GM04503 (cell line): ENCODE results near the gene GSTO1.
A peak's percentile ranks its signal among the peaks of the same experiment; 100 is the strongest.

Experiments
- DNase-seq: peaks from one replicate; pipeline ENCODE4 v3.0.0-alpha.2; 2012; ENCODE audit warnings: low read depth

GSTO1 gene

DNA sequence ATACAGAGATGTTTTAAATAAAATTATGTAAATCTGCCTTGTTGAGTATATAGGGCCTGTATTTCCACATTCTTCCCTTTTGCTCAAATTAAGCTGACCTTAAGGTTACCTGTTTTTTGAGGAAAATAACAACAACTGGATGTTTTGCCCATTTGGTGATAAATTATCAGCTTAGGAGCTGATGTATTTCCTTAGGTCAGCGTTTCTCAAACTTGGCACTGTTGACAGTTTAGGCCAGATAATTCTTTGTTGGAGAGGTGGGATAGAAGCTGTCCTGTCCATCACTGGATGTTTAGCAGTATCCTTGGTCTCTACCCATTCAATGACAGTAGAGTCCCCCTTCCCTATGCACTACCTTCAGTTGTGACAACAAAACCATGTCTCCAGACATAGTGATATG lies 21.5 kb downstream of the GSTO1 start:
- no peak for DNase-seq

DNA sequence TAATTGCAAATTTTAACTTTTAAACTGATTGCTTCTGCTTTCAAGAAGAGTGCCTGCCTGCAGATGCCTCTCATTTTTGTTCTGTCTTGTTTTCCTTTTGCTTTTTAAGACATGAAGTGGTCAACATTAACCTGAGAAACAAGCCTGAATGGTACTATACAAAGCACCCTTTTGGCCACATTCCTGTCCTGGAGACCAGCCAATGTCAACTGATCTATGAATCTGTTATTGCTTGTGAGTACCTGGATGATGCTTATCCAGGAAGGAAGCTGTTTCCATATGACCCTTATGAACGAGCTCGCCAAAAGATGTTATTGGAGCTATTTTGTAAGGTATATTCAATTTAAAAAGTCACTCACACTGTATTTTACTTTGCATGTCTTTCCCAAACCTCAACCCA lies 23.1 kb downstream of the GSTO1 start:
- DNase-seq, result no peak

GRCh38 chr10:104279550-104280259 lies 25.0 kb downstream of the GSTO1 start:
- DNase-seq, result no peak

DNA sequence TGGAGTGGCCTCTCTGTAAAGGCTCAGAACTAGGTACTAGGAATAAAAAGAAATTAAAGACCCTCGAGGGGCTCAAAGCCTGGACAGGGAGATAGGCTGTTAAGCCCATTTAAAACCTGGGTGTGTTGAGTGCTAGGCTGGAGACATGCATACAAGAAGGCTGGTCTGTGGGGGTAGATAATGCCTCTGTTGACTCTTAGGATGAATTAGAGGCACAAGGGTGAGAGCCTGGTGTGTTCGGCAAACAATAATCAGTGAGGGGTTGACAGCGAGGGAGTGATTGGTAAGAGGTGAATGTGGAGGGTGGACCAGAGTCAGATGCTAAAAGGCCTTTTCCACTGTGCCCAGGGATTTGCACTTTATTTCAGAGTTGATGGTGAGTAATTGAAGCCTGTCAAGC lies 27.0 kb downstream of the GSTO1 start:
- DNase-seq, result no peak

GRCh38 chr10:104284846-104285245 lies 30.2 kb downstream of the GSTO1 start:
- no peak for DNase-seq

DNA sequence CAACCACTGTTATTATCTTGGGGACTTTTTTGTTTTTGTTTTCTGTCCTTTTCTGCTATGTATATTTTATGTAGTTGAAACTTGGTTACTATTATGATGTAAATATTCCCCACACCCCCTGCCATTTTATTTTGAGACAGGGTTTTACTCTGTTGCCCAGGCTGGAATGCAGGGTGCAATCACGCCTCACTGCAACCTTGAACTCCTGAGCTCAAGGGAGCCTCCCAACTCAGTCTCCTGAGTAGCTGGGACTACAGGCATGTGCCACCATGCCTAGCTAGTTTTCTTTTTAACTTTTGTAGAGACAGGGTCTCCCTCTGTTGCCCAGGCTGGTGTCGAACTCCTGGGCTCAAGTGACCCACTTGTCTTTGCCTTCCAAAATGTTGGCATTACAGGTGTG lies 32.2 kb downstream of the GSTO1 start:
- no peak for DNase-seq

DNA sequence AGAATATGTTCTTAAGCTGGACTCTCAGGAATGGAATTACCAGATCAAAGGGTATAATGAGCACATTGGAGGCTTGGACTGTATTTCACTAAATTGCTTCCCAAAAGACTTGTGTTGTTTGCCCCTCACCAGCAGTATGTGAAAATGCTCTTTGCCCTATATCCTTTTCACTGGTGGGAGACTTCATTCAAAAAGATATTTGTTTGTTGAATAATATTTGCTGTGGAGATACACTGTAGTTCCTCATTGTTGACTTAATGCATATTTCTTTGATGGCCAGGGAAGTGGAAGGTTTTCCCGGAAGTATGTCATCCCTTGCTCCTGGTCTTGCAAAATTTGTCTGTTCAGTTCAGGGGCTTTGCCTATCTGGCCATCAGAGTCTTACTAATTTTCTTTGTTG lies 33.7 kb downstream of the GSTO1 start:
- no peak for DNase-seq

- DNase-seq, result peak; percentile 29
Measured at GRCh38 chr10:104291439-104291951, 36.8 kb downstream of the GSTO1 start.

- peak; percentile 10 for DNase-seq
Measured at GRCh38 chr10:104293011-104293410, 38.3 kb downstream of the GSTO1 start.

DNA sequence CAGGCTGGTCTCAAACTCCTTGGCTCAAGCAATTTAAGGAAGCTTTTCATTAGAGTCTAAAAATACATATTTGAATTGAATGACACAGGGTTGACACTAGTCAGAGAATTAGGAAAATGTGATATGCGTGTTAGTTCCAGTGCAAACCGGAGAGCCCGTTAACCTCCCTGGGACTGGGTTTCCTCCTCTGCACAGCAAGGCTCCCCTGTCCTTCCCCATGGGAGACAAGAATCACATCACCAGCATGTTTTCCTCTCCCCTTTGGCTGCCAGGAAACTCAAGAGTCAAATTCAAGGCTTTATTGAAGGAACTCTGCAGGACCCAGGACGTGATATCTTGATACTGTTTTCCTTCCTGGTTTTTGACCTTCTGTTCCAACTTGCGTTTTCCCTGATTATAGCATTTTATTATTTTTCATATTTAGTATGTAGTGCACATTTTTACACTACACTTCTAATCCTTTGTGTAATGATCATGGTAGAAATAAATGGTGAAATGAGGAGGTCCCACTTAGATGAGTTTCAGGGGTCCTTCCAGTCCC lies 39.2 kb downstream of the GSTO1 start:
- no peak for DNase-seq

DNA sequence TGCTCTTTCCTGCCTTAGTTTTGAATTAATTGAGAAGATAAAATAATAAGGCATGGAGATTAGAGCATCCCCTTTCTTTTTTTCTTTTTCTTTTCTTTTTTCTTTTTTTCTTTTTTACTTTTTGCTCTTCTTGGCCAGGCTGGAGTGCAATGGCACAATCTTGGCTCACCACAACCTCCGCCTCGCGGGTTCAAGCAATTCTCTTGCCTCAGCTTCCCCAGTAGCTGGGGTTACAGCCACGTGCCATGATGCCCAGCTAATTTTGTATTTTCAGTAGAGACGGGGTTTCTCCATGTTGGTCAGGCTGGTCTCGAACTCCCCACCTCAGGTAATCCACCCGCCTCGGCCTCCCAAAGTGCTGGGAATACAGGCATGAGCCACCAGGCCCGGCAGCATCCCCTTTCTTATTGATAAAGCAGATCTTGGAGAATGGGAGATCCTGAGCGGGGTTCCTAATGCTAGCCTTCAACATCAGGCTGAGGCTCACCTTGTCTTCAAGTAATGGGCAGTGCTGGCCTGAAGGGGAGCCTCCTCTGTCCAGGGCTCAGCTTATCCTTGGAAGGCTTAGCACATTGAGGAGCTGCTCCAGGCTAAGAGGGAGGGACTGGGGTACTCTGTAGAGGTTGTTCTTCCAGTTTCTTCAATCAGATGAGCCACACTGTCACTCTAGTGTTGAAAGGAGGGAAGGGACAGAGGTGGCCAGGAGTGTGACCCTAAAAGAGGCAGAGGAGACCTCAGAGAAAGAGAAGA lies 42.2 kb downstream of the GSTO1 start:
- DNase-seq, result no peak

DNA sequence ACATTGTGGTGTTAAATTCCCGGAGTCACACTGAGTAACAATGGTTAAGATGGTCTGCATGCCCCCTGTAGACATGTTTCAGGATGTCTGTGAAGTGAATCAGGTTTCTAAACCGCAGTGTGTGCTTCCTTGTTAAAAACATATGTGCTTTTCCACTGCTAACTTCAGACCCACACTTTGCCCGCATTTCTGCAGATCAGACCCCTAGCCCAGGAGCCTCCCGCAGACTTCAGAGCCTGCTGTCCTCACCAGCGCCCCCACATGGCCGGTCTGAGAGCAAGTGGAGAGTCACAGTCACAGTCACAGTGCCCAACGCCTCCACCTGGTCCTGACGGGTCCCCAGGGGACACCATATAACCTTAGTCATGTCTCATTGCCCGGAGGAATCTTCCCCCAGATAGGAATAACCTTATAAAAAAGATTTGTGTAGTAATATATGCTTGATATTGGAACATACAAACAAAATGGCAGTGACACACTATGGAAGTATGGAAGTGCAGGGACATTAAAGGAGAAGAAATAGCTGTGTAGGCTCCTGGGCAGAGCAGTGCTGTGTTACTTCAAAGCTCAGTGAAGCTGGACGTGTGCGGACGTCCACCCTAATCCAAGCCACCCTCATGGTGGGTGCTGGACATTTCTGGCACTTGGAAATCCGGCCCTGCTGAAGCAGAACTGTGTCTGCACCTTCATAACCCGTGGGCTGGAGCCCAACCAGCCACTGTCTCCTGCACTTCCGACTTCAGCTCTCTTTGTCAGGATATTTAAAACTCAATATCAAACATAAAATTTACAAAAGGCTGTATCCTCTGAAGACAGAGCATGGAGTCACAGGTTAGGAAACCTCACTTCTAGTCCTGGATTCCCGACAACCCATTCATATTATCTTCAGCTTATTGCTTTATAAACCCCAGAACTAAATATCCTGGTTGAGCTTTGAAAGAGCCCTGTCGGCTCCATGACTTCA lies 43.3 kb downstream of the GSTO1 start:
- no peak for DNase-seq

GRCh38 chr10:104299031-104299904 lies 44.6 kb downstream of the GSTO1 start:
- no peak for DNase-seq

DNA sequence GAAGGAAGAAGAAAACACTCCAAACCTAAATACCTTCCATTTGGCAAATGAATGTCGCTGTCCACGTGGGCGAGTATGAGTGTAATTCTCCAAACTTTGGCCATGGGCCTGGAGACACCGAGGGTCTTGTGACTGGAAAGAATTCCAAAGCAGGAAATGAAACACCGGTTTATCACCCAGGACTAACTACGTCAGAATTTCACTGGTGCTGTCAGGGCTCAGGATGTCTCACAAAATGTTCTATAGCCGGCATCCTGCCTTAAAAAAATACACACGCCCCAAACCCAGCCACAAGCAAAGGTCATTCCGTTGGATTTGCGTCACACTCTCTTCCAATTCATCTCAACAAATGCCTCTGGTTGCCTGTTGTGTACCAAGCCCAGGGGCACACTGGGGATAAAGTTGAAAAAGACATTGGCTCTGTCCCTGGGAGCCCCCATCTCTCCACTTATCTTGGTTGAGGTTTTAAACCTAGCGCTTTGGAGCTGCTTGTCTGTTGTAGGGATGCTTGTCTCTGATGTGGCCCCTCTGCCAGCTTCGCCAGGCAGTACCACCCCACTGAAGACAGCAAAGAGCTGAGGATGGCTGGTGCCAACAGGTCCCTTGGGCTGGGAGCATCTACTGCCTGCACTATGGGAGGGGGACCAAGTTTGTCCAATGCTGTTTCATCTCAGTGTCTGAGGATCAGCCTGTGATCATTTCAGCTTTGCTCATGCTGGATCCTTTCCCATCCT lies 45.5 kb downstream of the GSTO1 start:
- DNase-seq, result peak; percentile 84

GRCh38 chr10:104300736-104301292 lies 46.1 kb downstream of the GSTO1 start:
- DNase-seq, result peak; percentile 95

- DNase-seq, result no peak
Measured at GRCh38 chr10:104301907-104302690, 47.4 kb downstream of the GSTO1 start.

- no peak for DNase-seq
Measured at GRCh38 chr10:104303594-104304355, 49.1 kb downstream of the GSTO1 start.

GRCh38 chr10:104304356-104304745 lies 49.7 kb downstream of the GSTO1 start:
- no peak for DNase-seq
